ENCODE results near the gene ECT2L.

GRCh38 chr6:138815221-138815620 is 19.3 kb downstream of the ECT2L start:
- no peak for TF ChIP-seq POLR2A (IDR thresholded peaks at IDR 0.05; ENCODE audit: low read depth, low read length)
- TF ChIP-seq RAD21 (IDR thresholded peaks at IDR 0.05; ENCODE audit: low read length), result no peak
- TF ChIP-seq CEBPB (IDR thresholded peaks at IDR 0.05; ENCODE audit: low read depth, low read length), result no peak
- TF ChIP-seq CTCF (conservative IDR thresholded peaks at IDR 0.05; ENCODE audit: low read depth, low read length), result no peak
- no peak for TF ChIP-seq RFX5 (IDR thresholded peaks at IDR 0.05; ENCODE audit: low read depth, low read length)
- no peak for TF ChIP-seq FOS (IDR thresholded peaks at IDR 0.05; ENCODE audit: low read depth, low read length)
- no peak for TF ChIP-seq NFE2L2 (IDR thresholded peaks at IDR 0.05; ENCODE audit: low read depth, low read length)
- TF ChIP-seq ELK1 (IDR thresholded peaks at IDR 0.05; ENCODE audit: borderline replicate concordance, low read depth, low read length), result no peak
- TF ChIP-seq CHD1 (IDR thresholded peaks at IDR 0.05; ENCODE audit: low read depth, low read length), result no peak
- TF ChIP-seq, protein P1, sequence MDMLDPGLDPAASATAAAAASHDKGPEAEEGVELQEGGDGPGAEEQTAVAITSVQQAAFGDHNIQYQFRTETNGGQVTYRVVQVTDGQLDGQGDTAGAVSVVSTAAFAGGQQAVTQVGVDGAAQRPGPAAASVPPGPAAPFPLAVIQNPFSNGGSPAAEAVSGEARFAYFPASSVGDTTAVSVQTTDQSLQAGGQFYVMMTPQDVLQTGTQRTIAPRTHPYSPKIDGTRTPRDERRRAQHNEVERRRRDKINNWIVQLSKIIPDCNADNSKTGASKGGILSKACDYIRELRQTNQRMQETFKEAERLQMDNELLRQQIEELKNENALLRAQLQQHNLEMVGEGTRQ (IDR thresholded peaks at IDR 0.05; ENCODE audit: low read depth, low read length), result no peak
